GM19328 (cell line): ENCODE data around the gene RRAS.

Experiments
- ATAC-seq: cut with Tn5 transposase; IDR thresholded peaks from one replicate; pipeline ENCODE4 v1.9.1; 2021; ENCODE audit warnings: mild to moderate bottlenecking, moderate library complexity; ENCODE audit not compliant: unreplicated experiment

Gene RRAS

DNA sequence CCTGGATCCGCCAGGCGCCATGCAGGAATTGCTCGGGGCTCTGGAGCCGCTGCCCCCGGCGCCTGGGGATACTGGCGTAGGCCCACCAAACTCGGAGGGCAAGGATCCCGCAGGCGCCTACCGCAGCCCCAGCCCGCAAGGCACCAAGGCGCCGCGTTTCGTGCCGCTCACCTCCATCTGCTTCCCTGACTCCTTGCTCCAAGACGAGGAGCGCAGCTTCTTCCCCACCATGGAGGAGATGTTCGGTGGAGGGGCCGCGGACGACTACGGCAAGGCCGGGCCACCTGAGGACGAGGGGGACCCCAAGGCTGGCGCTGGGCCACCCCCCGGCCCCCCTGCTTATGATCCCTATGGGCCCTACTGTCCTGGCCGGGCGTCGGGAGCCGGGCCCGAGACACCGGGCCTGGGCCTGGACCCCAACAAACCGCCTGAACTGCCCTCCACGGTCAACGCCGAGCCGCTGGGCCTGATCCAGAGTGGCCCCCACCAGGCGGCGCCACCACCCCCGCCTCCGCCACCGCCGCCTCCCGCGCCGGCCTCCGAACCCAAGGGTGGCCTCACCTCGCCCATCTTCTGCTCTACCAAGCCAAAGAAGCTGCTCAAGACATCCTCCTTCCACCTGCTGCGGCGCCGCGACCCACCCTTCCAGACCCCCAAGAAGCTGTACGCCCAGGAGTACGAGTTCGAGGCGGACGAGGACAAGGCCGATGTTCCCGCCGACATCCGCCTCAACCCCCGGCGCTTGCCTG lies 42.8 kb downstream of the RRAS start:
- ATAC-seq: no peak

DNA sequence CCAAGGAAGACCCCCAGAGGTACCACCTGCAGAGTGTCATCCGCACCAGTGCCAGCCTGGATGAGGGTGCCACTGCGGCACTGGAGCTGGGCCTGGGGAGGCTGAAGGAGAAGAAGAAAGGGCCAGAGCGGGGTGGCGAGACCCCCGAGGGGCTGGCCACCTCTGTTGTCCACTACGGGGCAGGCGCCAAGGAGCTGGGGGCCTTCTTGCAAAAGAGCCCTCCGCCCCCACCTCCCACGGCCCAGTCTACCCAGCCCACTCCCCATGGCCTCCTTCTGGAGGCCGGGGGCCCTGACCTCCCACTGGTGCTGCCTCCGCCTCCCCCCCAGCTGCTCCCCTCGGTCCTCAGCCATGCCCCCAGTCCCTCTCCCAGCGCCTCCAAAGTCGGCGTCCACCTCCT lies 43.5 kb downstream of the RRAS start:
- ATAC-seq: no peak

DNA sequence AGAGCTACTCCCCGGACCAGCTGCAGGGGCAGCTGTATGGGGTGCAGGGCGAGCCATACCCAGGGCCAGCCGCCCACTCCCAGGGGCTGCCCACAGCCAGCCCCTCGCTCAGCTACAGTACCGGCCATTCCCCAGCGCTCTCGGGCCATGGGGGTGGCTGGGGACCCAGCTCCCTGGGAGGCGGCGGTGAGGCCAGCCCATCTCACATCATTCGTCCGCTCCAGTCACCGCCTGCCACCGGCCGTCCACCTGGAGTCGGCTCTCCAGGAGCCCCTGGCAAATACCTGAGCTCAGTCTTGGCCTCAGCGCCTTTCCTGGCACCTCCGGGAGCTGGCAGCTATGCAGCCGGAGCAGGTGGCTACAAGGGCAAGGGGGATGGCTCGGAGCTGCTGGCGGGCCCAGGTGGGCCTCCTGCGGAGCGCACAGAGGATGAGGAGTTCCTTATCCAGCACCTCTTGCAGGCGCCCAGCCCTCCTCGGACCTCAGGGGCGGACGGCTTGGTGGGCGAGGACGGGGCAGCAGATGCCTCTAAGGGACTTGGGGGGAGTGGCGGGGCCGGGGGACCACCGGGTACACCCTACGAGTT lies 44.0 kb downstream of the RRAS start:
- ATAC-seq: no peak

DNA sequence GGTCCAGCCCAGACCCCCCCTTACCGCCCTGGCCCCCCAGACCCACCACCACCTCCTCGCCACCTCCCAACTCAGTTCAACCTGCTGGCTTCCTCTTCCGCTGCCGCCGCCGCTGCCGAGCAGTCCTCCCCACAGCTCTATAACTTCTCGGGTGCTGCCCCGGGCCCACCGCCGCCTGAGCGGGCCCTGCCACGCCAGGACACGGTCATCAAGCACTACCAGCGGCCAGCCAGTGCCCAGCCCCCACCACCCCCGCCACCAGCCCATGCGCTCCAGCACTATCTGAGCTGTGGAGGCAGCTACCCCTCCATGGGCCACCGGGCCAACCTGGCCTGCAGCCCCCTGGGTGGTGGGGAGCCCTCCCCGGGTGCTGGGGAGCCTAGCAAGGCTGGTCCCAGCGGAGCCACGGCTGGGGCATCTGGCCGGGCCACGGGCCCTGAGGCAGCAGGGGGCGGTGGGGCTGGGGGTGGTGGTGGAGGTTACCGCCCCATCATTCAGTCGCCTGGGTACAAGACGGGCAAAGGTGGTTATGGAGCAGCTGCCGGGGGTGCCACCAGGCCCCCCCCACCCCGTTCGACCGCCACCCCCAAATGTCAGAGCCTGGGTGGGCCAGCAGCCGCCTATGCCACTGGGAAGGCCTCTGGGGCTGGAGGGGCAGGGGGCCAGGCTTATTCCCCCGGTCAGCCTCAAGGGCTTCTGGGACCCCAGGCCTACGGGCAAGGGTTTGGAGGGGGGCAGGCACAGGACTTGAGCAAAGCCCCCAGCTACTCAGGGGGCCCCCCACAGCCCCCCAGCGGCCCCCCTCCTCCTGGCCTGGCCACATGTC lies 44.7 kb downstream of the RRAS start:
- ATAC-seq: no peak

DNA sequence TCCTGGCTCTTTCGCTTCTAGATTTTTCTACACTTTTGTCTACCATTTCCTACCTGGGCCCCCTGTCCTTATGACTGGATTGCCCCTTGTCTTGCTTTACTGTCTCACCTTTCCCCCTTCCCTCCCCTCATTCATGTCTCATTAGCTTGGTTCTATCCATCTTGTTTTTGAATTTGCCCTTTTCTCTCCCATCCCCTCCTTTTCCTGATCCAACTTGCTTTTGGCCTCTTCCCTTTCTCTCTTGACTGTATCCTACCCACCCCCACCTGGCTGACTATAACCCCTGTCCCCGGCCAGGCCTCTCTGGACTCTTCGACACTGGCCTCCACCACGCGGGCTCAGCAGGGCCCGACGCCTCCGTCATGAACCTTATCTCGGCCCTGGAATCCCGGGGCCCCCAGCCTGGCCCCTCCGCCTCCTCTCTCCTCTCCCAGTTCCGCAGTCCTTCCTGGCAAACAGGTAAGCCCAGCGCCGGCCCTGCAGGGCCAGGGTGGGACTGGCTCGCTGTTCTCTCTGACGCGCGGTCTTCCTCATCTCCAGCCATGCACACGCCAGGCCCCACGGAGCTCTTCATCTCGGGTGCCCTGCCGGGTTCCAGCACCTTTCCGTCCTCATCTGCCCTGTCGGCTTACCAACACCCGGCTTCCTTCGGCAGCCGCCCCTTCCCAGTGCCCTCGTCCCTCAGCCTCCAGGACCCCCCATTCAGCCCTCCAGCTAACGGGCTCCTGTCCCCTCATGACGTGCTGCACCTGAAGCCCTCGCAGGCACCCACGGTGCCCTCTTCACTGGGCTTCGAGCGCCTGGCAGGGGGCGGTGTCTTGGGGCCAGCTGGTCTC lies 45.6 kb downstream of the RRAS start:
- ATAC-seq: no peak

DNA sequence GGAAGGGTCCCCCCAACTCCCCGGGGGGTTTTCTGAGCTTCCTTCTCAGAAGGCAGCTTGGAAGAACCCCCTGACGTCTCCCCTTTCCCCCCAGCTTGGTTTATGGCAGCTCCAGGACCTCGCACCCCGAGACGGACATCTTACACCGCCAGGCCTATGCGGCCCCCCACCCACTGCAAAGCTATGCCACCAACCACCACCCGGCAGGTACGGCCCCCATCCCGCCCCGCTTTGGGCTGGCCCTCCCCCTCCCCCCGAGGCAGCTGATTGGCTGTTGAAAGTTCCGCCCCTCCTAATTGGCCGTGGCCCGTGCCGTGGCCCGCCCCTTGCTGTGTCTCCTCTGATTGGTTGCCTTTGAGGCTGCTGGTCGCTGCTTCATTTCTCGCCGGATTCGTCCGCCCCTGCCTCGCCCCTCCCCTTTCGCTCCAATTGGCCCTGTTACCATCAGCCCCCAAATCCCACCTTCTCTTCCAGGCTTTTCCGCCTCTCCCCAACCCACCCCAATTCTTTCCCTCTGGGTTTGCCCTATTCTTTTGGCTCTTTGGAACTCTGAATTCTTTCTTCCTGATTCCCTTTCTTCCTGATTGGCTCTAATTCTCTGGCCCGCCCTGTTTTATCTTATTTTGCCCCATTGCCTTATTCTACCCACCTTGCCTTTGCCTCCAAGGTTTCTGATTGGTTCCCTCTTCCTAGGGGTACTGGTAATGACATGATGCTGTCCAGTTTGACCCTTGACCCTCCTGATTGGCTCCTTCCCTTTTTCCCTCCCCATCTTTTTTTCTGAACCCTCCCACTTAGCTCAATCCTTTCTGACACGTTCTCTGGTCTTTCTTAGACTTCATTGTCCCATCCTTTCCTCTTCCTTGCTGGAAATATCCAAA lies 46.5 kb downstream of the RRAS start:
- ATAC-seq: no peak

DNA sequence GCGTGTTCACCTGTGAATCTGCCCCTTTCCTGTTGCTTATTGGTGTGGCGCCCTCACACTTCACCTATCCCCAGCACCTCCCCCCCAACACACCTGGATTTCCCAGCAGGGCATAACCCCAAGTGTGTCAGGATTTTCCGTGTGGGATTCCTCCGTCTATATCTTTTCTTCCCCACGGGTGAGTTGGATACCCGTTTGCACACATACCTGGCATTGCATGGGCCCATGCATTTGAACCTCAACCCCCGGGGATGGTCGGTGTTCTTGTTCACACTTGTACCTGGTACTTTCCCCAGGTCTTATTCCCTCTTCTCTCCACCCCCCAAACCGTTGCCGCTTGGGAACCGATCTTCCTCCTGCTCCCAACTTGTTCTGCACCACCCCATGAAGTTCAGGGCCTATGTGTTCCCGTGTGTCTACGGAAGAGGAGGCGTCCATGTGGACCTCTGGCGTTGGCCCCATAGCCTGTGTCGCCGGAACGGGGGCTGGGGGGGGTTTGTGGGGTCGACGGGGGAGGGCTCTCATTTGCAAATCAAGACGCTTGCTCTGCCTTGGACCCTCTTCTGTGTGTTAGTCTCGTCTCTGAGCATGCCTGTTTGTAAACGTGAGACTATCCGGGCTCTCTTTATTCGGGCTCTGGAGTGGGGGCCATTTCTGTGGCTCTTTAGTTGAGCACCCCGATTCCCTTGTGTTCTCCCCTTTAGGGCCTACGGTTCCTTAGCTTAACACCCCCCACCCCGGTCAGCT lies 47.3 kb downstream of the RRAS start:
- no peak for ATAC-seq

DNA sequence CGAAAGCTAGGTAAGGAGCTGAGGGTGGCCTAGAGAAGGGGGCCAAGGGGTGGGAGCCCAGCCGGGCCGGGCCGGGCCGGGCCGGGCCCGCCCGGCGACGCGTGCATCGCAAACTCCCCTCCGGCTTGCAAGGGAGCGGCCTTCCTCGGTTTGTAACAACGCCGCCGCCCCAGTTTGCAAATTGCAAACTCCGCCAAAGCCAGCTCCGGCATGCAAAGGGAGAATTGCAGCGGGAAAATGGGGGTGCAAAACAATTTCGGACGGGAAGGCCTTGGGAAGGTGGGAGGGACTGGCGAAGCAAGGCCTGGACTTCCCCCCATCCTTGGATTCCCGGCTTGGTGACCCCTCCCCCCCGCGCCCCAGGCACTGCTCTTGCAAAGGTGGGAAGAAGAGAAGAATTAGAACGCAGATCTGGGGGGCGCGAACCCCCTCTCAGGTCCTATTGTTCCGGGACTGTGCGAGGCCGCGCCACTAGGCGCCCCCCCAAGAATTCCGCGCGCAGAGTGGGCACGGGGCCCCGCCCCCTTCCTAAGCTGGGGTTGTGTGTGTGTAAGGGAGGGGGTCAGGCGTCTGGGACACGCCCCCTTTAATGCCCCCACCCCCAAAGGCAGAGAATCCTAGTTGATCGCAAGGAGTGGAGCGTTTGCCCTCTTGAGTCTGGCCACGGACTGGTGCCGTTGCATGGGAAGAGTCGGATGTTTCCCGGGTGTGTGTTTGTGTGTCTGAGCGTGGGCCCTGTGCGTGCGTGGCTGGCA lies 48.0 kb downstream of the RRAS start:
- ATAC-seq: no peak

DNA sequence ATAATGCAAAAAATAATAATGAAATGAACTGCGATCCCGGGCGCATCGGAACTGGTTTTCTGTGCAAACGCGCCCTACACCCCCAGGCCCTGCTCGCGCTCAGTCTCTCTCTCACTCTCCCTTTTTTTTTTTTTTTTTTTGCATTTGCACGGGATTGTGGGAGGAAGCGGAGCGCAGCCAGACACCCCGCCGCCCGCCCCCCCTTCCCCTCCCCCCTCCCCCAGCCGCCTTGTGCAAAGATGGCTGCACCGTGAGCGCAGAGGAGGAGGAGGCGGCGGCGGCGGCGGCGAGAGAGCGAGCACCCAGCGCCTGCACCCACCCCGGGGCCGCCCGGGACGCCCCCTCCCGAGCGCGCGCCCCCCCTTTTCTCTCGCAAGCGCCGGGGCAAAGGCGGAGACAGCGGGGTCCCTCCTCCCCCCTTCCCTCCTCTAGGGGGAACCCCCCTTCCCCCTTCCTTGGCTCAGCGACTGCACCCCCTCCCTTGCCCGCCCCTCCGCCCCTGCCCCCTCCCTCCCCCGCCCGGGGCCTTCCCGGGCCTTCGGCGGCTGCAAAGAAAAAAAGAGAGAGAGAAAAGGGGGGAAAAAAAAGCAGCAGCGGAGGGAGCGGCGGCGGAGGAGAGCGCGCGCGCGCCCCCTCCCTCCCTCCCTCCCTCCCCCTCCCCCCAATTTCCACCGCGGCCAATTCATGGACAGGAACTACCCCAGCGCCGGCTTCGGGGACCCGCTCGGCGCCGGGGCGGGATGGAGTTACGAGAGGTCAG lies 48.8 kb downstream of the RRAS start, which contains the start of gene PRR12:
TSS of gene PRR12 (plus strand) at position 212 of the 760 bp plus-strand sequence. CDS start at position 685, 473 bp downstream.
- ATAC-seq: no peak

DNA sequence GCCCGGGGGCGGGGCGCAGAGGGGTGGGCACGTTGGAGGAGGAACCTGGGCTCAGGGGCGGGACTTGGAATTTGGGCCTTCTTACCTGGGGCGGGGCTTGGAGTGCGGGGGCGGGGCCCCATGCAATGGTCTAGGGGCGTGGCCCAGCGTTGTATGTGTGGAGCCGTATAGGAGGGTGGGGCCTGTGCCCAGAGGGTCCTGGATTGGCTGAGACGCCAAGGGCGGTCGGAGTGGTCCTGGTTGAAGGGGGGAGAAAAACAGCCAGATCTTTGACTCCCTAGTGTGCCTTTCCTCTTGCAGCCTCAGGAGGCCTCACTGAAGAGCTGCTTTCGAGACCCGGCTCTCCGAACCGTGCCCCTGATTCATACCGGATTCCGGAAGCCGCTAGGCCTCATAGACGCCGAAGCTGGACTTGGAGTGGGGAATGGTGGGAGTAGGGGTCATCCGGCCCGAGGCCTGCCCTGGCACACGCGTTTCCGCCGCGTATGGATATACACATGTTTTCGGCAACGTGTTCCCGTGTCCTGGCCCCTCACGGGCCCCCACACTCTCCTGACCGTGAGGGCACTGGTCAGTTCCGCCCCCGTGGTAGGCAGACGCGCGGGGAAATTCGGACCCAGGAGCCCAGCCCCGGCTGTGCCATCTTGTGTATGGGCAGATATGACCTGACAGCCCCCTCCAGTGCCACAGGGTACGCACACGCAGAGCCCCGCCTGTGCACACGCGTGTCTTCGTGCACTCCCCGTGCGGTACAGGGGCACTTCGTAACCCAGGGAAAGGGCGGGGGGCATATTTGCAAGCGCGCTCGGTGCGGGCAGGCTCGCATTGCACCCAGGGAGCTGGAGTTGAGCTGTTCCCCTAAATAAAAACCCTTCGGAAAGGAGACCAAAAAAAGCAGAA lies 49.6 kb downstream of the RRAS start:
- peak; percentile 66 for ATAC-seq

DNA sequence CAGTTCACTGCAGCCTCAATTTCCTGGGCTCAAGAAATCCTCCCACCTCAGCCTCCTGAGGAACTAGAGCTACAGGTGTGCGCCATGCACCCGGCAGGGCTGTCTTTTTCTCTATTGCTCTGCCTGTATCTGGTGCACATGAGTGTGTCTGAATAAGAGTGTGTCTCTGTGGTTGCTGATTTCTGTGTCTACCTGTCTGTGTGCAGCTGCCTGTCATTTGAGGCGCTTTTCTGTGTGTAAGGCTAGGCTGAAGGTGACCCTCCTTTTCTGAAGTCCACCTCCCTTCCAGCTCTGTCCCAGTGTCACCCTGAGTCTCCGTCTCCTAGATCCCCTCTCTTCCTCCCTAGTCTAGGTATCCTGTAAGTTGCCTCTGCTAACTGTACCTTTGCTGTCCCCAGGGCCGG lies 50.4 kb downstream of the RRAS start:
- ATAC-seq: no peak

DNA sequence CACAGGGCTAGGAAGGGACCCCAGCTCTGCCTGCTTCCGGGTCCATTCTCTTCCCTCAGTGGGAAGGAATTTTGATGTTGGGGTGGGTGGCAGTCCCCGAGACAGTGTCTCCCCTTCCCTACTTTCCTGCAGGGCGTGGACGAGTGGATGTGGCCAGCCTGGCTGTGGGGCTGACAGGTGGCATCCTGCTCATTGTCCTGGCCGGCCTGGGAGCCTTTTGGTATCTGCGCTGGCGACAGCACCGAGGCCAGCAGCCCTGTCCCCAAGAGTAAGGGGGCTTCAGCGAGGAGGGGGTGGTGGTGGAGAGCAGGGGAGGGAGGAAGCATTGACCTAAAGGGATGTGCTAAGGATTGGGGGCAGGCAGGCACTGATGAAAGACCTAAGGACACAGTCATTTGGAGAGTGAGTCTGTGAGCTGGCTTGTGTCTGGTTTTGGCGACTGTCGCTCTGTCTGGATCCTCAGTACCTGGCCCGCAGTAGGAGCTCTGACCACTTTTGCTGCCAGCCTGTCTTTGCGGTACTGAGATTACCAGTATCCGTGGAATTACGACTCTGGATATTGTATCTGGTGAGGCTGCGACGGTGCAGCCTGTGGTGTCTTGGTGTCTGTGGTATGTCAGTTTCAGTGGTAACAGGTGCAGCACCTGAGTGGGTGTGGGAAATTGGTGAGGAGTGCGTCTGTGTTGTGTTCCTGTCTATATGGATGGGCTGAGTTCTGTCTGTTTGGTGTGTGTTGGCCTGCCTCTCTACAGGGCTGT lies 51.4 kb downstream of the RRAS start:
- no peak for ATAC-seq

DNA sequence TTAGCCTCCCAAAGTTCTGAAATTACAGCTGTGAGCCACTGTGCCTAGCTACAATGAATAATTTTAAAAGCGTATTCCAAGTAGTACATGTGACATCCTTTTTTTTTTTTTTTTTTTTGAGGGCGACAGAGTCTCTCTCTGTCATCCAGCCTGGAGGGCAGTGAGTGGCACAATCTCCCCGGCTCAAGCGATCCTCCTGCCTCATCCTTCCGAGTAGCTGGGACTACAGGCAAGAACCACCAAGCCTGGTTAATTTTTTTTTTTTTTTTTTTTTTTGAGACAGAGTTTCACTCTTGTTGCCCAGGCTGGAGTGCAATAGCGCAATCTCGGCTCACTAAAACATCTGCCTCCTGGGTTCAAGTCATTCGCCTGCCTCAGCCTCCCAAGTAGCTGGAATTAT lies 52.7 kb downstream of the RRAS start:
- no peak for ATAC-seq
